HG03066 (cell line): ENCODE results near the gene SLC35G1.

Experiments
- ATAC-seq: cut with Tn5 transposase; IDR thresholded peaks from one replicate; pipeline ENCODE4 v1.9.1; 2021; ENCODE audit warnings: low read depth; ENCODE audit not compliant: unreplicated experiment

Gene SLC35G1

GRCh38 chr10:93893646-93894515 lies at the start of gene SLC35G1:
Gene SLC35G1, plus strand, starts transcription at chr10:93893978. Its CDS starts 56 bp downstream, at chr10:93894034.
- peak; percentile 90 for ATAC-seq

GRCh38 chr10:93844979-93845626 lies 48.7 kb upstream of the SLC35G1 start:
- ATAC-seq, result no peak

- ATAC-seq, result no peak
Measured at GRCh38 chr10:93849593-93849992, 44.2 kb upstream of the SLC35G1 start.

- no peak for ATAC-seq
Measured at GRCh38 chr10:93850031-93851015, 43.5 kb upstream of the SLC35G1 start.

- no peak for ATAC-seq
Measured at GRCh38 chr10:93851169-93851568, 42.6 kb upstream of the SLC35G1 start.

- ATAC-seq, result no peak
Measured at GRCh38 chr10:93852476-93853095, 41.2 kb upstream of the SLC35G1 start.

GRCh38 chr10:93854975-93855374 lies 38.8 kb upstream of the SLC35G1 start:
- no peak for ATAC-seq

- ATAC-seq, result no peak
Measured at GRCh38 chr10:93856349-93857145, 37.2 kb upstream of the SLC35G1 start.

GRCh38 chr10:93859049-93859655 lies 34.6 kb upstream of the SLC35G1 start:
- ATAC-seq, result no peak

- no peak for ATAC-seq
Measured at GRCh38 chr10:93861825-93862224, 32.0 kb upstream of the SLC35G1 start.

GRCh38 chr10:93865794-93866425 lies 27.9 kb upstream of the SLC35G1 start:
- ATAC-seq, result no peak

- no peak for ATAC-seq
Measured at GRCh38 chr10:93867525-93867924, 26.3 kb upstream of the SLC35G1 start.

- ATAC-seq, result no peak
Measured at GRCh38 chr10:93871671-93872204, 22.0 kb upstream of the SLC35G1 start.

- no peak for ATAC-seq
Measured at GRCh38 chr10:93872375-93873158, 21.2 kb upstream of the SLC35G1 start.

- ATAC-seq, result no peak
Measured at GRCh38 chr10:93873420-93874115, 20.2 kb upstream of the SLC35G1 start.

- no peak for ATAC-seq
Measured at GRCh38 chr10:93874309-93875031, 19.3 kb upstream of the SLC35G1 start.
